Heart right ventricle (tissue), 16 donors: ENCODE results near the gene SART3. TPM values are rescaled to one million over a fixed set of nuclear protein-coding genes. Genes with fewer than 3 reads are reported as not detected.
A peak's percentile ranks its signal among the peaks of the same experiment; 100 is the strongest.

Experiments
- ATAC-seq, 8 donors: fragments of 200-7000 bp; cut with Tn5 transposase; one replicate each; pipeline ENCODE4 v1.9.1; 2020; ENCODE audit warnings: mild to moderate bottlenecking in 8 of 8, moderate library complexity in 8 of 8, moderate number of reproducible peaks in 1 of 8
- DNase-seq, 2 donors: peaks; one replicate each; pipeline ENCODE4 v3.0.0-alpha.2; 2020
- H3K27ac ChIP-seq, 10 donors: fragments of 200-600 bp; sonication (generic) in 2 of 10; one replicate each; pipeline versions ENCODE4 v1.5.0 to v1.8.0; 2020 to 2022; ENCODE audit warnings: mild to moderate bottlenecking in 3 of 10
- H3K27me3 ChIP-seq, 7 donors: fragments of 200-600 bp; one replicate each; pipeline ENCODE4 v1.8.0; 2021 to 2022; ENCODE audit warnings: mild to moderate bottlenecking in 2 of 7
- H3K36me3 ChIP-seq, 9 donors: fragments of 200-600 bp; sonication (generic) in 1 of 9; one replicate each; pipeline versions ENCODE4 v1.5.0 to v1.8.0; 2020 to 2022; ENCODE audit warnings: mild to moderate bottlenecking in 2 of 9
- H3K4me1 ChIP-seq, 9 donors: fragments of 200-600 bp; sonication (generic) in 1 of 9; one replicate each; pipeline versions ENCODE4 v1.5.0 to v1.8.0; 2020 to 2022; ENCODE audit warnings: mild to moderate bottlenecking in 4 of 9
- H3K4me3 ChIP-seq, 10 donors: fragments of 200-600 bp; sonication (generic) in 2 of 10; one replicate each; pipeline versions ENCODE4 v1.5.0 to v1.8.0; 2020 to 2022; ENCODE audit warnings: mild to moderate bottlenecking in 7 of 10, moderate library complexity in 2 of 10
- H3K9me3 ChIP-seq, 11 donors: fragments of 200-600 bp in 10 of 11; sonication (generic) in 2 of 11; one replicate each; pipeline versions ENCODE4 v1.5.0 to v1.8.0; 2013 to 2022; ENCODE audit warnings: mild to moderate bottlenecking in 2 of 11, control low read depth in 1 of 11, moderate library complexity in 1 of 11
- WGBS, 2 donors: extraction: QIAGEN DNeasy Blood & Tissue Kit; methylation state at CpG; one replicate each; pipeline ENCODE4 v1.1.7; 2013; ENCODE audit warnings: inconsistent platforms in 1 of 2; 5-methylcytosine and 5-hydroxymethylcytosine counted together
- intact Hi-C, 10 donors: fragments of 100-400 bp; cut with DNase I; formaldehyde crosslinking; loops; one replicate each; pipeline versions ENCODE4 v1.11.1 to v1.14.2; 2022
- polyA plus RNA-seq, 2 donors: library from polyadenylated mRNA; stranded (reverse); fragments of 200-250 nt; gene quantifications; one replicate each; pipeline ENCODE4 v1.2.3, GENCODE V29; 2013
- total RNA-seq, 10 donors: library from RNA; stranded (reverse); fragmentation: NEBNext Ultra II Directional in 3 of 10; extraction: Animal tissue kit (Norgen Biotek cat#: 25700) in 3 of 10; gene quantifications; one replicate each; pipeline versions ENCODE4 v1.2.1 to v1.2.4, GENCODE V29; 2021 to 2023
- TF ChIP-seq, protein P1 (sequence below), 9 donors: fragments of 200-600 bp; sonication (generic) in 2 of 9; IDR thresholded peaks; one replicate each; pipeline versions ENCODE4 v1.5.0 to v1.8.0; 2021 to 2022; ENCODE audit warnings: antibody characterized with exemption in 9 of 9, mild to moderate bottlenecking in 5 of 9, moderate library complexity in 1 of 9
- donor health status: Arrhythmogenic right ventricular cardiomyopathy.
- donor health status: ischemic (EF 13 %, LVEDD 7.1; RV severe dilation, severe dysfunction).
- donor health status: healthy with polysubstance abuse.
- donor health status: DM: no; HTN: yes; CAD: no.
- donor health status: DM: no; HTN: no; CAD: no.
- donor health status: ischemic (EF 25% LVEDD 6.9; RV normal size, moderate dysfunction).
- donor health status: ischemic (EF 25% LVEDD 5.7; RV mildly dilated, moderate dysfunction).
- donor health status: healthy.
- donor health status: DM: yes; HTN: yes; CAD: no.
- donor health status: Ischemic cardiomyopathy.
- donor health status: ischemic (EF 35%, LVEDD 5.7; RV mildly dilated, moderate dysfunction).
- donor health status: nonischemic (EF 11% LVEDD 7.7; RV severe dilation, severe dysfunction).
- donor health status: DM: yes; HTN: yes; CAD: no.
- donor health status: PGD.
- donor health status: ischemic (EF 29% LVEDD 5.4; RV normal size, mild dysfunction).
- donor health status: nonischemic (EF 23%, LVEDD 6.1; RV moderate dilation, normal function).

SART3 gene
- total and polyA plus RNA-seq, 12 donors, result 13.5 to 38.0 (median 24.4) TPM

DNA sequence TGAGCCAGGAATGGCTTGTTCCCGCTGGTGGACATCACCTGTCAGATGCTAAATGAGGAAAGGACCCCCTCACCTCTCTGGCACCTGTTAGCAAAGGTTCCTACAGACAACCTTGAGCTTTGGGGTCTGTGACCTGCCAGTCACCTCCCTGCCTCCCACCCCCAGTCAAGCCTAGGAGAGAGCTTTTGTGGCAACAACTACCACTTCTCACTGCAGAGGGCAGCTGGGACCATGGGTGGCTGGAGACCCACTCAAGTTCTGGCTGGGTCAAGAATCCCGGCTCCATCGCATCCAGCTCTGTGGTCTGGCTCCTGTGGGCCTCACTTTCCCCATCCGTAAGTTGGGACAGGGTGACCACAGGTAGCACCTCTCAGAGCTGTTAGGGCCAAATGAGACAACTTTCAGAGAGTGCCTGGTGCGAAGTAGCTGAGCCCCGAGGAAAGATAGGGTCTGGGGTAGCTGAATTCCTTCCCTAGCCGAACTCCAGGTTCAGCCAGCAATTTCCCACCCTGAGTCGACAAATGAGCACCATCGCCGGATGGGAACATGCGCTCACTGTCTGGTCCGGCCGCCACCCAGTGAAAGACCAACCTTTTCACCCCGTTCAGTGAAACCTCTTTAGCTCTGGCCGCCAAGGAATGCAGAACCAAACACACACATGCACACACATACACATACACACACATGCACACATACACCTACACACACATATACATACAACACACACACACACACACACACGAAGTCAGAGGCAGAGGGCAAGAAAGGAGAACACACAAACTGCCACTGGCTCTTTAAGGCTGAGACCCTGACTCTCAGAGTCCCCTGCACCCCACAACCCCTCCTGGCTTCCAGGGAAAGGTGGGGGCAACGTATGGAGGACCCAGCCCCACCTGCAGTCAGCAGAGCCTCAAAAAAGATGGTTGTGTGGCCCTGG lies 35.0 kb upstream of the SART3 start:
- H3K27ac ChIP-seq, result peak overlapping the region in 2 of 10 donors; percentile 31
- TF ChIP-seq, protein P1, sequence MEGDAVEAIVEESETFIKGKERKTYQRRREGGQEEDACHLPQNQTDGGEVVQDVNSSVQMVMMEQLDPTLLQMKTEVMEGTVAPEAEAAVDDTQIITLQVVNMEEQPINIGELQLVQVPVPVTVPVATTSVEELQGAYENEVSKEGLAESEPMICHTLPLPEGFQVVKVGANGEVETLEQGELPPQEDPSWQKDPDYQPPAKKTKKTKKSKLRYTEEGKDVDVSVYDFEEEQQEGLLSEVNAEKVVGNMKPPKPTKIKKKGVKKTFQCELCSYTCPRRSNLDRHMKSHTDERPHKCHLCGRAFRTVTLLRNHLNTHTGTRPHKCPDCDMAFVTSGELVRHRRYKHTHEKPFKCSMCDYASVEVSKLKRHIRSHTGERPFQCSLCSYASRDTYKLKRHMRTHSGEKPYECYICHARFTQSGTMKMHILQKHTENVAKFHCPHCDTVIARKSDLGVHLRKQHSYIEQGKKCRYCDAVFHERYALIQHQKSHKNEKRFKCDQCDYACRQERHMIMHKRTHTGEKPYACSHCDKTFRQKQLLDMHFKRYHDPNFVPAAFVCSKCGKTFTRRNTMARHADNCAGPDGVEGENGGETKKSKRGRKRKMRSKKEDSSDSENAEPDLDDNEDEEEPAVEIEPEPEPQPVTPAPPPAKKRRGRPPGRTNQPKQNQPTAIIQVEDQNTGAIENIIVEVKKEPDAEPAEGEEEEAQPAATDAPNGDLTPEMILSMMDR (IDR thresholded peaks at IDR 0.05), result no peak

DNA sequence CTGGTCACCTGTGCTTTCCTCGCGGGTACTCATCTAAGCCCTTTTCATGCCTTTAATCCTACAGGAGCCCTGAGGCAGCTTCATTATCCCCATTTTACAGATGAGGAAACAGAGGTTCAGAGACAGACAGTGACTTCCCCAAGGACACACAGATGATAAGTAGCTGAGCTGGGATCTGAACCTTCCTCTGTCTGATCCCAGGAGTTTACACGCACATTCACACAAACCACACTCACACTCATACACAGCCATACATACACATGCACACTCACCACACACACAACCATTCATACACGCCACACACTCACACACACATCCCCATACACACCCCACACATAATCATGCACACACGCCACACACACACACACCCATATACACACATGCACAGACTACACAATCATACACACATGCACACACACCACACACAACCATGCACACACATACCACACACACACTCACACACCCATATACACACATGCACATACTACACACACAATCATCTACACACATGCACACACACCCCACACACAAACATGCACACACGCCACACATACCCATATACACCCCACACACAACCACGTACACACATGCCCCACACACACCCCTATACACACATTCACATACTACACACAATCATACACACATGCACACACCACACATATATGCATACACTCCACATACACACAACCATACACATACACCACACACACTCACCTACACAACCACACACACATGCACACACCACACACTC lies 34.2 kb upstream of the SART3 start:
- ATAC-seq, result no peak
- peaks cover 0 to 3% (median 0%) of the 10 kb centered on the region in 7 donors for H3K27me3 ChIP-seq
- no peaks in the 10 kb centered on the region for H3K9me3 ChIP-seq
- TF ChIP-seq, protein P1 (IDR thresholded peaks at IDR 0.05), result no peak
- 96 to 98% methylated on average over 7 of the region's 7 CpGs for WGBS, 2 donors
- DNase-seq, result no peak
- peak overlapping the region in 1 of 10 donors; percentile 25 for H3K4me3 ChIP-seq
- H3K27ac ChIP-seq, result peak overlapping the region in 1 of 10 donors; percentile 31
- H3K4me1 ChIP-seq, result no peaks in the 10 kb centered on the region
- intact Hi-C loops, result no loop called here
- H3K36me3 ChIP-seq, result no peaks in the 10 kb centered on the region

More for the DNA sequence above, 35.0 kb upstream of the SART3 start:
- Histone ChIP-seq H3K27me3 (peaks cover 0 to 3% (median 0%) of the 10 kb centered on the region in 7 donors), H3K9me3 (no peaks in the 10 kb centered on the region), H3K4me3 (peak overlapping the region in 5 of 10 donors; percentile 32 to 48 (median 40)), H3K4me1 (no peaks in the 10 kb centered on the region), H3K36me3 (no peaks in the 10 kb centered on the region)
- DNase-seq (no peak), ATAC-seq (no peak)
- 77 to 82% methylated on average over 17 of the region's 17 CpGs for WGBS, 2 donors
- intact Hi-C loops, result no loop called here

- Histone ChIP-seq H3K27me3 (peaks cover 0 to 3% (median 0%) of the 10 kb centered on the region in 7 donors), H3K36me3 (no peaks in the 10 kb centered on the region), H3K27ac (no peak overlapping the region), H3K9me3 (no peaks in the 10 kb centered on the region), H3K4me1 (peaks cover 0 to under 1% (median 0%) of the 10 kb centered on the region in 9 donors), H3K4me3 (no peak overlapping the region)
- DNase-seq (no peak), ATAC-seq (no peak)
- intact Hi-C loops, result no loop called here
- TF ChIP-seq, protein P1 (IDR thresholded peaks at IDR 0.05), result no peak
- 96 to 98% methylated on average over 10 of the region's 10 CpGs for WGBS, 2 donors
Measured at GRCh38 chr12:108594323-108594903, 33.4 kb upstream of the SART3 start.
